ENCODE measurements around the gene INTS11. TPM values are rescaled to one million over a fixed set of nuclear protein-coding genes. Genes with fewer than 3 reads are reported as not detected.

The INTS11 gene
- total and polyA plus RNA-seq, 10 of the 15 experiments (the other 5 are each of a cell fraction or from before 2014, with no cell fraction given), result 2.5 to 117 (median 77.7) TPM

DNA sequence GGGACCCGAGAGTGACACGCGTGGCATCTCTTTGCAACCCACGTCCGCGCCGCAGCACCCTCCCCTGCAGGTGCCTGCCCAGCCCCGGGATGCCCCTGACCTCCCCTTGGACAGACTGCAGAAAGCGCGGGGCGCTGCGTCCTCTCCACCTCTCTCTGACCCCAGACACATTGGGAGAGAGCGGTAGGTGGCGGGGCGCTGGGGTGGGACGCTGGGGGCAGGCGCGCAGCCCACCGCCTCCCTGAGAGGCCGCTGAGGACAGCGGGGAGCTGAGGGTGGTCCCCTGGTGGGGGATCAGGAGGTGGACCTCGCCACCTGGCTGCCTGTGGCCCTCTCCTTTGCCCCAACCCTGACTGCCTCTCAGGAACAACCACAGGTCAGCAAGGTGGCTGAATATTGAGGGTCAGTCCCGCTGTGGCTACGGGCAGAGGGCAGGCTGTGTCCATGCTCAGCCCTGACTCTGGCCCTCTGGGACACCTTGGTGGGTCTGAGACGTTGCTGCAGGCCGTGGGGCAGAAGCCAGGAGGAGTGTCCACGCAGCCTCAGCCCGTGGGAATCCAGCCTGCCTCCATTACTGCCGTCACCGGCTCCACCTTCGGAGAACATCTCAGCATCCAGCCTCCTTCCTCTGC is 50.0 kb downstream of the INTS11 start (continued):
- no peak for TF ChIP-seq PML (IDR thresholded peaks at IDR 0.05; ENCODE audit: low read length)
- TF ChIP-seq, protein P1, sequence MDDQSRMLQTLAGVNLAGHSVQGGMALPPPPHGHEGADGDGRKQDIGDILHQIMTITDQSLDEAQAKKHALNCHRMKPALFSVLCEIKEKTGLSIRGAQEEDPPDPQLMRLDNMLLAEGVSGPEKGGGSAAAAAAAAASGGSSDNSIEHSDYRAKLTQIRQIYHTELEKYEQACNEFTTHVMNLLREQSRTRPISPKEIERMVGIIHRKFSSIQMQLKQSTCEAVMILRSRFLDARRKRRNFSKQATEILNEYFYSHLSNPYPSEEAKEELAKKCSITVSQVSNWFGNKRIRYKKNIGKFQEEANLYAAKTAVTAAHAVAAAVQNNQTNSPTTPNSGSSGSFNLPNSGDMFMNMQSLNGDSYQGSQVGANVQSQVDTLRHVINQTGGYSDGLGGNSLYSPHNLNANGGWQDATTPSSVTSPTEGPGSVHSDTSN (IDR thresholded peaks at IDR 0.05; ENCODE audit: insufficient replicate concordance, low read depth, low read length), result no peak
- no peak for TF ChIP-seq STAT1 (conservative IDR thresholded peaks at IDR 0.05)
- no peak for TF ChIP-seq LARP7 (IDR thresholded peaks at IDR 0.05)
- TF ChIP-seq RAD21 (IDR thresholded peaks at IDR 0.05; ENCODE audit: insufficient read depth, low read depth, low read length), result no peak
- no peak for TF ChIP-seq NFXL1 (IDR thresholded peaks at IDR 0.05; ENCODE audit: borderline replicate concordance)
- TF ChIP-seq HDAC2 (IDR thresholded peaks at IDR 0.05), result no peak
- no peak for TF ChIP-seq IKZF2 (IDR thresholded peaks at IDR 0.05)
- no peak for TF ChIP-seq POU2F2 (IDR thresholded peaks at IDR 0.05; ENCODE audit: borderline replicate concordance, low read depth, low read length)

DNA sequence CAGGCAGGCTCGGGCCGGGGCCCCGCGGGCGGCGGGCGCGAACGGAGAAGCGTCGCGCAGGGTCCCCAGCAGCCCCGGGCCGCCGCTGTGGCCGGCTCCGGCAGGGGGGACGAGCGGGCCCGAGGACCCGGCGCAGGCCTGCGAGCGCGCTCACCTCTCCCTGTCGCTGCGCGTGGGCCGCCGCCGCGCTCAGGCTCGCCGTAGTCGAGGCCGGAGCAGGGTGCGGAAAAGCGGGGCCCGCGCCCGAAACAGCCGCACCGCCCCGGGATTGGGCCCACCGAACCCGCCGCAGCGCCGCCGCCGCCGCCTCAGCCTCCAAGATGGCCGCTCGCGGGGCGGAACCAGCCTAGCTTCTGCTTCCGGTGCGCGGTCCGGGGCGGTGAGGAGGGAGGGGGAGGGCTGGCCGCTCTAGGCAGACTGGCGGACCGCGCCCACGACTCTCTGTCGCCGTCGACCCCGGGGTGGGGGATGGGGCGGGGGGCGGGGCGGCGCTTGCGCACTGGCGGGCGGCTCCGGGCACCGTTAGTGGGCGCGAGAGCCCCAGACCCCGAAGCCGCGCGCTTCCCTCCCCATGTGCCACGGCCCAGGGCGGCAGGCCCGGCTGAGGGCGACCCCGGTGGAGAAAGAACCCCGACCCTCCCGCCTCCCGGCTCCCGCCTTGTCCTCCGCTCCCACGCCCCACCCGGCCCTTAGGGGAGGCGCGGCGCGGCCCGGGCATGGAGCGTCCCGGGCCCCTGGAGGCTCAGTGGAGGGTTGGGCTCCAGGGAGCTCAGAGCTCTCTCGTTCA is 50.8 kb downstream of the INTS11 start, which contains the start of gene UBE2J2:
TSS of gene UBE2J2 (minus strand) at position 343 of the 787 bp plus-strand sequence. CDS start 5,862 bp downstream, outside the sequence.
- Histone ChIP-seq H4K20me1 (ENCODE audit: control insufficient read depth, insufficient read depth) (peaks cover 4% of the 10 kb centered on the region; the same call in 1 of the 2 replicates), H3K9me3 (replicated peaks; ENCODE audit: control insufficient read depth, insufficient read depth, low read length) (no peaks in the 10 kb centered on the region), H3K27ac (ENCODE audit: control insufficient read depth, insufficient read depth) (peak within 1 kb of the TSS; percentile 78), H3K36me3 (ENCODE audit: control insufficient read depth in 2 of 2, insufficient read depth in 2 of 2, low read length in 1 of 2) (peaks cover 0 to 6% of the 10 kb centered on the region in 2 experiments; a peak in 1 of 4 replicates), H3K79me2 (ENCODE audit: control insufficient read depth, insufficient read depth, low read length) (peaks cover 41% of the 10 kb centered on the region), H2AFZ (ENCODE audit: control insufficient read depth, low read depth, low read length) (peak within 1 kb of the TSS; percentile 92), H3K9ac (ENCODE audit: control insufficient read depth, insufficient read depth, low read length) (peak within 1 kb of the TSS; percentile 92), H3K4me2 (ENCODE audit: control insufficient read depth, insufficient read depth) (peak within 1 kb of the TSS; percentile 100), H3K4me3 (peak within 1 kb of the TSS; percentile 81), H3K4me1 (ENCODE audit: control insufficient read depth, insufficient read depth, low read length) (peaks cover 18% of the 10 kb centered on the region), H3K27me3 (replicated peaks in 1 of 2; ENCODE audit: control insufficient read depth in 2 of 2, insufficient read depth in 2 of 2, low read length in 1 of 2) (no peaks in the 10 kb centered on the region)
- ChIA-PET CTCF (interaction anchor here (1.0 kb wide), 3 partner anchors 13 to 23 kb away, joined by 3 to 4 read pairs (median 4); no protein-coding TSS in a partner anchor), RAD21 (ENCODE audit: unreplicated experiment) (interaction anchor here (0.7 kb wide), 2 partner anchors 163 to 242 kb away, joined by 4 read pairs; no protein-coding TSS in a partner anchor), POLR2A (interaction anchor here (0.6 to 1.4 kb wide), 7 partner anchors 18 to 483 kb away, joined by 3 to 5 read pairs (median 4); partner anchors contain the start of gene ISG15), SMC1A (ENCODE audit: uncharacterized antibody, unreplicated experiment) (no interaction called here)
- peak; percentile 57 for FAIRE-seq
- no TSS peak for BruUV-seq (replicated peaks)
- DNase-seq (ENCODE audit: low read depth, low spot score), result peak; percentile 26
- ATAC-seq, result peak; percentile 95
- in situ Hi-C loops (cut with MboI) (no loop called here), intact Hi-C loops (cut with micrococcal nuclease; ENCODE audit: unreplicated experiment) (no loop called here)
- WGBS (ENCODE audit: insufficient coverage, insufficient replicate concordance, low lambda C conversion rate, missing lambda C conversion rate), result under 1% methylated on average over 59 of the region's 105 CpGs
- TF ChIP-seq RAD51 (IDR thresholded peaks at IDR 0.05) (no peak), ATF3 (IDR thresholded peaks at IDR 0.05; ENCODE audit: borderline replicate concordance, extremely low read depth, low read depth, low read length) (no peak), SREBF1 (IDR thresholded peaks at IDR 0.05; ENCODE audit: low read length) (no peak), STAT1 (conservative IDR thresholded peaks at IDR 0.05) (no peak; the same call in 1 of the 2 replicates), ZBTB4 (CRISPR knock-in tag; IDR thresholded peaks at IDR 0.05) (no peak), HDAC2 (IDR thresholded peaks at IDR 0.05) (no peak), KLF5 (IDR thresholded peaks at IDR 0.05; ENCODE audit: partially characterized antibody) (peak; percentile 33)
- TF ChIP-seq, protein P2, sequence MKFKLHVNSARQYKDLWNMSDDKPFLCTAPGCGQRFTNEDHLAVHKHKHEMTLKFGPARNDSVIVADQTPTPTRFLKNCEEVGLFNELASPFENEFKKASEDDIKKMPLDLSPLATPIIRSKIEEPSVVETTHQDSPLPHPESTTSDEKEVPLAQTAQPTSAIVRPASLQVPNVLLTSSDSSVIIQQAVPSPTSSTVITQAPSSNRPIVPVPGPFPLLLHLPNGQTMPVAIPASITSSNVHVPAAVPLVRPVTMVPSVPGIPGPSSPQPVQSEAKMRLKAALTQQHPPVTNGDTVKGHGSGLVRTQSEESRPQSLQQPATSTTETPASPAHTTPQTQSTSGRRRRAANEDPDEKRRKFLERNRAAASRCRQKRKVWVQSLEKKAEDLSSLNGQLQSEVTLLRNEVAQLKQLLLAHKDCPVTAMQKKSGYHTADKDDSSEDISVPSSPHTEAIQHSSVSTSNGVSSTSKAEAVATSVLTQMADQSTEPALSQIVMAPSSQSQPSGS (IDR thresholded peaks at IDR 0.05; ENCODE audit: low read length), result no peak
